ENCODE data around the gene USO1. TPM values are rescaled to one million over a fixed set of nuclear protein-coding genes. Genes with fewer than 3 reads are reported as not detected.

Gene USO1
- polyA plus RNA-seq, 1 donor (not counting 4 experiments of a cell fraction or from before 2014, with no cell fraction given): 75.4 TPM

DNA sequence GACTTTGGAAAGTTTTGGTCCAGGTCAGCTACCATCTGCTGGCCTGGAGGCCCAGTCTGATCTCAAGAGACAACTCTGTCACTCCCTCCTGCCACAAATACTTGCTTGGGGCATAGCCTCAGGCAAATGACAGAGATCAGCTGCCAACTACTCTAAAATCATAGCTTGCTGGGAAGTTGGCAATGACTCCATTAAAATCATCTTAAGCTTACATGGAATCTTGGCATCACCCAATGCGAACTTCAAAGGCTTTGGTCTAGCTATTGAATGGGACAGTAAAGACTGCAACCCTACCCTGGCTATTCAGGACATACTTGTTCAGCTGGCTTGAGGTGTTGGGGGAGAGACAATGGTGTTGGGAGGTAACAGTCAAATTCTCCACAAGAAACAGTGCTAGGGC lies 7.0 kb upstream of the USO1 start:
- peaks cover 0 to 1% of the 10 kb centered on the region in 2 experiments for H3K36me3 ChIP-seq (ENCODE audit: control insufficient read depth in 2 of 2, extremely low read depth in 1 of 2, insufficient read depth in 2 of 2, low read length in 2 of 2)
- no peak overlapping the region for H3K9ac ChIP-seq (ENCODE audit: control insufficient read depth, extremely low read depth, insufficient read depth, low read length)
- no peak overlapping the region for H3K4me3 ChIP-seq (ENCODE audit: control insufficient read depth in 2 of 3, extremely low read depth in 1 of 3, insufficient read depth in 2 of 3, low read depth in 1 of 3, low read length in 3 of 3)
- H2AFZ ChIP-seq (ENCODE audit: control insufficient read depth, low read length): no peak overlapping the region
- TF ChIP-seq, protein P1, sequence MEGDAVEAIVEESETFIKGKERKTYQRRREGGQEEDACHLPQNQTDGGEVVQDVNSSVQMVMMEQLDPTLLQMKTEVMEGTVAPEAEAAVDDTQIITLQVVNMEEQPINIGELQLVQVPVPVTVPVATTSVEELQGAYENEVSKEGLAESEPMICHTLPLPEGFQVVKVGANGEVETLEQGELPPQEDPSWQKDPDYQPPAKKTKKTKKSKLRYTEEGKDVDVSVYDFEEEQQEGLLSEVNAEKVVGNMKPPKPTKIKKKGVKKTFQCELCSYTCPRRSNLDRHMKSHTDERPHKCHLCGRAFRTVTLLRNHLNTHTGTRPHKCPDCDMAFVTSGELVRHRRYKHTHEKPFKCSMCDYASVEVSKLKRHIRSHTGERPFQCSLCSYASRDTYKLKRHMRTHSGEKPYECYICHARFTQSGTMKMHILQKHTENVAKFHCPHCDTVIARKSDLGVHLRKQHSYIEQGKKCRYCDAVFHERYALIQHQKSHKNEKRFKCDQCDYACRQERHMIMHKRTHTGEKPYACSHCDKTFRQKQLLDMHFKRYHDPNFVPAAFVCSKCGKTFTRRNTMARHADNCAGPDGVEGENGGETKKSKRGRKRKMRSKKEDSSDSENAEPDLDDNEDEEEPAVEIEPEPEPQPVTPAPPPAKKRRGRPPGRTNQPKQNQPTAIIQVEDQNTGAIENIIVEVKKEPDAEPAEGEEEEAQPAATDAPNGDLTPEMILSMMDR (optimal IDR thresholded peaks at IDR 0.05 in 1 of 3, IDR thresholded peaks at IDR 0.05 in 1 of 3, conservative IDR thresholded peaks at IDR 0.05 in 1 of 3; ENCODE audit: extremely low read depth in 1 of 3, insufficient read depth in 2 of 3, low read length in 3 of 3): no peak
- no peak for TF ChIP-seq EZH2 (IDR thresholded peaks at IDR 0.05; ENCODE audit: low read length)
- no peaks in the 10 kb centered on the region for H3K9me3 ChIP-seq (ENCODE audit: control insufficient read depth, low read depth, low read length)
- dilution Hi-C loops (cut with MboI; ENCODE audit: extremely low pct_ligation_motif_present, low sequenced_read_pairs): no loop called here
- peaks cover 2% of the 10 kb centered on the region for H3K79me2 ChIP-seq (ENCODE audit: control insufficient read depth, insufficient read depth, low read length)
- DNase-seq (ENCODE audit: low read depth, low spot score) (no peak), FAIRE-seq (no peak)
- no peak overlapping the region for H3K27ac ChIP-seq (ENCODE audit: control insufficient read depth, insufficient read depth, low read length)
- no peaks in the 10 kb centered on the region for H4K20me1 ChIP-seq (ENCODE audit: control insufficient read depth, extremely low read depth, insufficient read depth, low read length)
- no peak overlapping the region for H3K4me2 ChIP-seq (ENCODE audit: control insufficient read depth, extremely low read depth, insufficient read depth, low read depth, low read length)
- peaks cover 16% of the 10 kb centered on the region for H3K4me1 ChIP-seq (ENCODE audit: control insufficient read depth, extremely low read depth, insufficient read depth, low read length)
- H3K9me1 ChIP-seq (ENCODE audit: control insufficient read depth, extremely low read depth, insufficient read depth, low read length): no peaks in the 10 kb centered on the region
- H3K27me3 ChIP-seq (ENCODE audit: control insufficient read depth, extremely low read depth, insufficient read depth, low read length): no peaks in the 10 kb centered on the region

DNA sequence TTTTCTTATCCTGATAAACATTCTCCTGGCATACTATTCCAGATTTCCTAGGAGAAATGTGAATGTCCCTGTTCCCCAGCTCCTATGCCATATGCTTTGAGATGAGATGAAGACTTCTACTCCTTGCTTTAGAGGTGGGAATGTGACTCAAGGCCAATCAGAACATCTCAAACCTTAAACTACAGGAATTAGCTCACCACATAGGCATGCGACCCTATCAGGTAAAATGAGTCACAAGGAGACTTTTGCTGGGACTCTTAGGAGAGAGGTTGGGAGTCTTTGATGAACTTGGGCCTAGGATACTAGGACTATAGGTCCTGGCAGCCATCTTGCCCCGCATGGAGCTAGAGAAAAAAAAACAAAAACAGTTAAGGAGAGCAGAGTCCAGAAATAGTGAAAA lies 5.8 kb upstream of the USO1 start:
- dilution Hi-C loops (cut with MboI; ENCODE audit: extremely low pct_ligation_motif_present, low sequenced_read_pairs): no loop called here
- H3K4me2 ChIP-seq (ENCODE audit: control insufficient read depth, extremely low read depth, insufficient read depth, low read depth, low read length): no peak overlapping the region
- peak; percentile 73 for FAIRE-seq

More for the DNA sequence above, 5.8 kb upstream of the USO1 start:
- Histone ChIP-seq H3K9me1 (ENCODE audit: control insufficient read depth, extremely low read depth, insufficient read depth, low read length) (no peaks in the 10 kb centered on the region), H3K9me3 (ENCODE audit: control insufficient read depth, low read depth, low read length) (no peaks in the 10 kb centered on the region), H3K9ac (ENCODE audit: control insufficient read depth, extremely low read depth, insufficient read depth, low read length) (no peak overlapping the region), H3K27me3 (ENCODE audit: control insufficient read depth, extremely low read depth, insufficient read depth, low read length) (no peaks in the 10 kb centered on the region), H3K4me1 (ENCODE audit: control insufficient read depth, extremely low read depth, insufficient read depth, low read length) (peaks cover 24% of the 10 kb centered on the region), H4K20me1 (ENCODE audit: control insufficient read depth, extremely low read depth, insufficient read depth, low read length) (no peaks in the 10 kb centered on the region), H3K4me3 (ENCODE audit: control insufficient read depth in 2 of 3, extremely low read depth in 1 of 3, insufficient read depth in 2 of 3, low read depth in 1 of 3, low read length in 3 of 3) (no peak overlapping the region), H3K79me2 (ENCODE audit: control insufficient read depth, insufficient read depth, low read length) (peaks cover 2% of the 10 kb centered on the region), H3K27ac (ENCODE audit: control insufficient read depth, insufficient read depth, low read length) (no peak overlapping the region), H3K36me3 (ENCODE audit: control insufficient read depth in 2 of 2, extremely low read depth in 1 of 2, insufficient read depth in 2 of 2, low read length in 2 of 2) (peaks cover 0 to 1% of the 10 kb centered on the region in 2 experiments), H2AFZ (ENCODE audit: control insufficient read depth, low read length) (peak overlapping the region; percentile 24)
- TF ChIP-seq, protein P1 (optimal IDR thresholded peaks at IDR 0.05 in 1 of 3, IDR thresholded peaks at IDR 0.05 in 1 of 3, conservative IDR thresholded peaks at IDR 0.05 in 1 of 3; ENCODE audit: extremely low read depth in 1 of 3, insufficient read depth in 2 of 3, low read length in 3 of 3): no peak
- no peak for TF ChIP-seq EZH2 (IDR thresholded peaks at IDR 0.05; ENCODE audit: low read length)
- DNase-seq (ENCODE audit: low read depth, low spot score): peak; percentile 76
